IPS-20b (cell line): ENCODE data around the gene ADAM12.
"Not testable (repeated sequence)": the region's sequence is repeated elsewhere in the genome, so short reads cannot be mapped to it uniquely, and the experiment has no call there.

Source experiments
- H3K27ac ChIP-seq: one replicate; pipeline ENCODE4 v1.5.1; 2013; ENCODE audit warnings: low read length
- H3K27me3 ChIP-seq: 2 replicates; pipeline ENCODE4 v1.6.1; 2013; ENCODE audit warnings: mild to moderate bottlenecking, low read length, inconsistent platforms; ENCODE audit not compliant: insufficient read depth
- H3K36me3 ChIP-seq: 2 replicates; pipeline ENCODE4 v1.6.1; 2013; ENCODE audit warnings: low read depth, mild to moderate bottlenecking, inconsistent platforms, low read length, moderate library complexity; ENCODE audit not compliant: insufficient read depth
- H3K4me1 ChIP-seq: 2 replicates; pipeline ENCODE4 v1.6.1; 2013; ENCODE audit warnings: mild to moderate bottlenecking, control low read depth, inconsistent platforms, low read length, moderate library complexity; ENCODE audit not compliant: insufficient read depth
- H3K4me3 ChIP-seq: 2 replicates; pipeline ENCODE4 v1.5.1; 2013; ENCODE audit warnings: mild to moderate bottlenecking, low read length, inconsistent platforms
- H3K9ac ChIP-seq: 2 replicates; pipeline ENCODE4 v1.6.1; 2013; ENCODE audit warnings: low read depth, mild to moderate bottlenecking, inconsistent platforms, low read length, moderate library complexity
- H3K9me3 ChIP-seq: 2 replicates; pipeline ENCODE4 v1.6.1; 2013; ENCODE audit warnings: mild to moderate bottlenecking, low read depth, low read length, inconsistent platforms; ENCODE audit not compliant: insufficient read depth

Gene ADAM12

GRCh38 chr10:126380352-126381076, 7.8 kb downstream of the ADAM12 start:
- no peaks in the 10 kb centered on the region; the same call in 1 of the 2 replicates for H3K27me3 ChIP-seq
- H3K4me3 ChIP-seq: no peak overlapping the region
- H3K9me3 ChIP-seq: peaks cover 8% of the 10 kb centered on the region; the same call in 1 of the 2 replicates
- H3K27ac ChIP-seq: no peak overlapping the region
- H3K36me3 ChIP-seq: no peaks in the 10 kb centered on the region
- no peaks in the 10 kb centered on the region; the same call in 1 of the 2 replicates for H3K4me1 ChIP-seq
- H3K9ac ChIP-seq: no peak overlapping the region

DNA sequence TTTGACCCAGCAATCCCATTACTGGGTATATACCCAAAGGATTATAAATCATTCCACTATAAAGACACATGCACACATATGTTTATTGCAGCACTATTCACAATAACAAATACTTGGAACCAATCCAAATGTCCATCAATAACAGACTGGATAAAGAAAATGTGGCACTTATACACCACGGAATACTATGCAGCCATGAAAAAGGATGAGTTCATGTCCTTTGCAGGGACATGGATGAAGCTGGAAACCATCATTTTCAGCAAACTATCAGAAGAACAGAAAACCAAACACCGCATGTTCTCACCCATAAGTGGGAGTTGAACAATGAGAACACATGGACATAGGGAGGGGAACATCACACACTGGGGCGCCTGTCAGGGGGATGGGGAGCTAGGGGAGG, 9.1 kb downstream of the ADAM12 start:
- H3K4me1 ChIP-seq, H3K36me3 ChIP-seq, H3K27ac ChIP-seq, H3K4me3 ChIP-seq, H3K27me3 ChIP-seq, H3K9ac ChIP-seq, H3K9me3 ChIP-seq: not testable (repeated sequence)

DNA sequence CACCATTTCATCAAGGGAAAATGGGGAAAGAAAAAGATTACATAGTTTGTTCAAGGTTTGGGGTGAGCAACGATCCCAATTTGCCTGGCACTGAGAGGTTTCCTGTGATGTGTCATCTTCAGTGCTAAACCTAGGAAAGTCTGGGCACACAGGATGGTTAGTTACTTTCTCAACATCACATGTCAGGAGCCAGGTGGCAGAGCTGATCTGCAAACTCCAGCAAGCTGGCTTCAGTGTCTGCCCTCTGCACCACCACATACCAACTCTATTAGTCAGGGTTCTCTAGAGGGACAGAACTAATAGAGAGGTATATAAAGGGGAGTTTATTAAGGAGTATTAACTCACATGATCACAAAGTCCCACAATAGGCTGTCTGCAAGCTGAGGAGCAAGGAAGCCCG, 11.3 kb downstream of the ADAM12 start:
- H3K9me3 ChIP-seq: peaks cover 8% of the 10 kb centered on the region; the same call in 1 of the 2 replicates
- no peak overlapping the region for H3K27ac ChIP-seq
- H3K4me1 ChIP-seq: no peaks in the 10 kb centered on the region
- H3K36me3 ChIP-seq: no peaks in the 10 kb centered on the region
- no peak overlapping the region for H3K9ac ChIP-seq
- no peak overlapping the region for H3K4me3 ChIP-seq
- H3K27me3 ChIP-seq: no peaks in the 10 kb centered on the region

DNA sequence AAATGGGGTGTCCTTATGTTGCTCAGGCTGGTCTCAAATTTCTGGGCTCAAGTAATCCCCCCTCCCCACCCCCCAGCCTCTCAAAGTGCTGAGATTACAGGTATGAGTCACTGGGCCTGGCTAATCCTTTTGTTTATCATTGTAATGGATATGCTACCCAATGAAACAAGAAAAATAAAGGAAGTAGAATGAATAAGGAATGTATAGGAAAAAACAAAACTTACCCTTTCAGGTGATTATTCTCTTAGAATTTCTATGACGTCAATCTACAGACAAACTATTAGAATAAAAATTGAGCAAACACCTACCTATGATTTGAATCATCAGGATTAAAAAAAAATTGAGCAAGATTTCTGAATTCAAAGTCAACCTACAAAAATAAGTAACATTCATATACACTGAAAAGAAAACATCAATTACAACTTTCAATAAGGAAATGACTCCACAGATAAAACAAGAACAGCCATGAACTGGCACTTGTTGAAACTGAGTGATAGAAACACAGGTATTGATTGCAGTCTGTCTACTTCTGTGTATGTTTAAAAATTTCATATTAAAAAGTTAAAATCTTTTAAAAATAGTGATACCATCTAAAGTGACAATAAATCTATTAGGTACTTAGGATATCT, 12.2 kb downstream of the ADAM12 start:
- no peaks in the 10 kb centered on the region for H3K27me3 ChIP-seq
- no peak overlapping the region for H3K9ac ChIP-seq

DNA sequence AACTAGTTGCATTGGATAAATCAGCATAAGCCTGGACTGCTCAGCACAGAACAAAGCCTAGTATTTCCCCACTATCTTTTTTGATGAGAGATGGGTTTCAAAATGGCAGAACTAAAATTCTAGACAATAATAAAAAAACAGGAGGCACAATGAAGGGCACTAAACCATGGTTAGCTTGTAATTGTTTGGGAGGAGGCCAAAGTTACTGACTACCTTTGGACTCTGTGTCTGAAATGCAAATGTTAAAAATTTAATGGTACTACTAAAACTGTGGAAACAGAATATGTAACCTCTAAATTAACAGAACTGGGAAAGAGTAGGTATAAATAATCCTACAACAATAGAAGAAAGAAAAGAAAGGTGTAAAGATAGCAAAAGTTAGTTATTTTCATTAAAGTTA, 13.0 kb downstream of the ADAM12 start:
- H3K4me1 ChIP-seq: no peaks in the 10 kb centered on the region
- no peak overlapping the region for H3K27ac ChIP-seq
- H3K27me3 ChIP-seq: no peaks in the 10 kb centered on the region

More for the DNA sequence above, 12.2 kb downstream of the ADAM12 start:
- H3K27ac ChIP-seq: no peak overlapping the region
- no peaks in the 10 kb centered on the region for H3K36me3 ChIP-seq
- no peak overlapping the region for H3K4me3 ChIP-seq
- H3K4me1 ChIP-seq: no peaks in the 10 kb centered on the region
- H3K9me3 ChIP-seq: peaks cover 8% of the 10 kb centered on the region; the same call in 1 of the 2 replicates

DNA sequence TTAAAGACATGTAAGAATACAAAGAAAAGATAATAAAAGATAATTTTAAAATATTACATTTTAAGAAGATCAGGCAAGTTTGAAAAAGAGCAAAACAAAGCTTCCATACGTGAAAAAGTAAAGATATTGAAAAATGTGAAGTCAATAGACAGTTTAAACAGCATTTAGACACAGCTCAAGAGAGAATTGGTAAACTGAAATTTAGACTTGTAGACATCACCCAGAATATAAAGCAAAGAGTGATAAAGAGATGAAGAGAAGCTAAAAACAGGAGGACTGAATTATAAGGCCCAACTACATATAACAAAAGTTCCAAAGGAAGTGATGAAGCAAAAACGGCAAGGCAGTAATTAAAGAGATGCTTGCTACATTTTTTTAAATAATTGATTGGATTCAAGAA, 13.8 kb downstream of the ADAM12 start:
- Histone ChIP-seq H3K27ac (no peak overlapping the region), H3K27me3 (no peaks in the 10 kb centered on the region), H3K4me1 (no peaks in the 10 kb centered on the region), H3K36me3 (no peaks in the 10 kb centered on the region), H3K4me3 (no peak overlapping the region), H3K9me3 (peaks cover 8% of the 10 kb centered on the region; the same call in 1 of the 2 replicates), H3K9ac (no peak overlapping the region)

More for the DNA sequence above, 13.0 kb downstream of the ADAM12 start:
- no peak overlapping the region for H3K9ac ChIP-seq
- H3K4me3 ChIP-seq: no peak overlapping the region
- H3K36me3 ChIP-seq: no peaks in the 10 kb centered on the region
- H3K9me3 ChIP-seq: peaks cover 8% of the 10 kb centered on the region; the same call in 1 of the 2 replicates

- Histone ChIP-seq H3K4me3 (no peak overlapping the region), H3K9ac (no peak overlapping the region), H3K4me1 (no peaks in the 10 kb centered on the region), H3K27ac (no peak overlapping the region), H3K27me3 (no peaks in the 10 kb centered on the region), H3K36me3 (no peaks in the 10 kb centered on the region), H3K9me3 (peaks cover 8% of the 10 kb centered on the region; the same call in 1 of the 2 replicates)
Measured at GRCh38 chr10:126373972-126374371, 14.3 kb downstream of the ADAM12 start.

- H3K4me3 ChIP-seq: no peak overlapping the region
- H3K4me1 ChIP-seq: no peaks in the 10 kb centered on the region
- no peak overlapping the region for H3K9ac ChIP-seq
- no peaks in the 10 kb centered on the region for H3K27me3 ChIP-seq
- H3K27ac ChIP-seq: no peak overlapping the region
- H3K36me3 ChIP-seq: no peaks in the 10 kb centered on the region
- H3K9me3 ChIP-seq: peaks cover 8% of the 10 kb centered on the region; the same call in 1 of the 2 replicates
Measured at GRCh38 chr10:126373147-126373546, 15.1 kb downstream of the ADAM12 start.

- H3K9ac ChIP-seq: no peak overlapping the region
- no peaks in the 10 kb centered on the region for H3K36me3 ChIP-seq
- no peaks in the 10 kb centered on the region for H3K27me3 ChIP-seq
- no peak overlapping the region for H3K4me3 ChIP-seq
- no peaks in the 10 kb centered on the region for H3K4me1 ChIP-seq
- H3K9me3 ChIP-seq: peaks cover 8% of the 10 kb centered on the region; the same call in 1 of the 2 replicates
- H3K27ac ChIP-seq: no peak overlapping the region
Measured at GRCh38 chr10:126372396-126372795, 15.9 kb downstream of the ADAM12 start.

- H3K4me1 ChIP-seq: no peaks in the 10 kb centered on the region
- no peaks in the 10 kb centered on the region for H3K36me3 ChIP-seq
- no peak overlapping the region for H3K4me3 ChIP-seq
- H3K27ac ChIP-seq: no peak overlapping the region
- no peaks in the 10 kb centered on the region for H3K9me3 ChIP-seq
- no peak overlapping the region for H3K9ac ChIP-seq
- H3K27me3 ChIP-seq: no peaks in the 10 kb centered on the region
Measured at GRCh38 chr10:126369125-126369710, 19.1 kb downstream of the ADAM12 start.

GRCh38 chr10:126357169-126357568, 31.1 kb downstream of the ADAM12 start:
- Histone ChIP-seq H3K4me1 (no peaks in the 10 kb centered on the region), H3K4me3 (no peak overlapping the region), H3K27me3 (no peaks in the 10 kb centered on the region), H3K27ac (no peak overlapping the region), H3K36me3 (no peaks in the 10 kb centered on the region), H3K9me3 (peaks cover 13% of the 10 kb centered on the region), H3K9ac (no peak overlapping the region)

- no peak overlapping the region for H3K27ac ChIP-seq
- H3K4me3 ChIP-seq: no peak overlapping the region
- no peaks in the 10 kb centered on the region for H3K27me3 ChIP-seq
- no peak overlapping the region for H3K9ac ChIP-seq
- H3K36me3 ChIP-seq: no peaks in the 10 kb centered on the region
- peaks cover 4% of the 10 kb centered on the region for H3K9me3 ChIP-seq
- H3K4me1 ChIP-seq: no peaks in the 10 kb centered on the region; the same call in 1 of the 2 replicates
Measured at GRCh38 chr10:126353666-126354065, 34.6 kb downstream of the ADAM12 start.
